H1 (cell line): ENCODE data around the gene SLC7A9. TPM values are rescaled to one million over a fixed set of nuclear protein-coding genes. Genes with fewer than 3 reads are reported as not detected.

Source experiments
- CTCF ChIA-PET: fragments of 300-600 bp; sonication (Branson Sonifier 250); formaldehyde crosslinking; loops from one replicate; lab custom pipeline; 2021; ENCODE audit not compliant: partially characterized antibody; lab: Charles Lee
- POLR2A ChIA-PET: fragments of 300-600 bp; sonication (Branson Sonifier 250); formaldehyde crosslinking; loops from one replicate; lab custom pipeline; 2021; ENCODE audit warnings: inconsistent platforms; ENCODE audit not compliant: partially characterized antibody; lab: Charles Lee
- DNase-seq, 2 experiments: peaks; one replicate each; pipeline versions ENCODE4 v3.0.0 to v3.0.0-alpha.2; 2010 to 2022; ENCODE audit warnings: low spot score in 2 of 2, low read depth in 1 of 2, mixed read lengths in 1 of 2
- FAIRE-seq: peaks from 2 replicates; lab custom pipeline; 2011; peaks lifted over from hg19 to GRCh38; lab: Jason Lieb, UNC
- H2AFZ ChIP-seq: 2 replicates; pipeline ENCODE4 v1.8.1; 2012; ENCODE audit warnings: low read length, inconsistent platforms
- H2AK5ac ChIP-seq: 2 replicates; pipeline ENCODE4 v1.6.1; 2013; ENCODE audit warnings: low read depth, low read length
- H2BK120ac ChIP-seq: replicated peaks from 2 replicates; pipeline ENCODE3; 2013; ENCODE audit warnings: low read depth, low read length, inconsistent platforms
- H2BK12ac ChIP-seq: 2 replicates; pipeline ENCODE4 v1.6.1; 2013; ENCODE audit warnings: low read depth, low read length
- H2BK15ac ChIP-seq: 2 replicates; pipeline ENCODE4 v1.6.1; 2013; ENCODE audit warnings: low read length
- H2BK20ac ChIP-seq: 2 replicates; pipeline ENCODE4 v1.6.1; 2013; ENCODE audit warnings: low read length
- H2BK5ac ChIP-seq: 2 replicates; pipeline ENCODE4 v1.6.1; 2013; ENCODE audit warnings: low read depth, low read length
- H3K14ac ChIP-seq: 2 replicates; pipeline ENCODE4 v1.6.1; 2013; ENCODE audit warnings: inconsistent platforms; ENCODE audit not compliant: insufficient read length
- H3K18ac ChIP-seq: 2 replicates; pipeline ENCODE4 v1.6.1; 2013; ENCODE audit warnings: low read length; ENCODE audit errors: extremely low read depth
- H3K23ac ChIP-seq: 2 replicates; pipeline ENCODE4 v1.6.1; 2013; ENCODE audit warnings: inconsistent platforms; ENCODE audit not compliant: insufficient read length
- H3K23me2 ChIP-seq: 2 replicates; pipeline ENCODE4 v1.6.1; 2013; ENCODE audit warnings: low read depth, low read length
- H3K27ac ChIP-seq: 2 replicates; pipeline ENCODE4 v1.6.1; 2011; ENCODE audit warnings: low read depth, low read length, inconsistent platforms
- H3K27me3 ChIP-seq, 4 experiments: replicated peaks in 1 of 4; 1 replicate in 1 of 4; 2 replicates in 3 of 4; pipeline versions ENCODE4 v1.6.1 to v1.8.1; 2011 to 2013; ENCODE audit warnings: low read length in 3 of 4, mild to moderate bottlenecking in 3 of 4, inconsistent platforms in 2 of 4, mixed read lengths in 2 of 4, moderate library complexity in 1 of 4; ENCODE audit not compliant: control insufficient read depth in 3 of 4, insufficient read depth in 3 of 4; ENCODE audit errors: extremely low read depth in 1 of 4
- H3K36me3 ChIP-seq, 4 experiments: 2 replicates each; pipeline versions ENCODE4 v1.6.1 to v1.8.1; 2011 to 2013; ENCODE audit warnings: mild to moderate bottlenecking in 4 of 4, low read length in 3 of 4, moderate library complexity in 2 of 4, control low read depth in 1 of 4, inconsistent platforms in 1 of 4; ENCODE audit not compliant: insufficient read depth in 4 of 4, control insufficient read depth in 2 of 4
- H3K4ac ChIP-seq: replicated peaks from 2 replicates; pipeline ENCODE3; 2013; ENCODE audit warnings: low read length, low read depth, mixed read lengths, inconsistent platforms; ENCODE audit not compliant: insufficient read length
- H3K4me1 ChIP-seq, 4 experiments: replicated peaks in 1 of 4; 1 replicate in 1 of 4; 2 replicates in 3 of 4; pipeline versions ENCODE4 v1.6.1 to v1.8.1; 2011 to 2013; ENCODE audit warnings: low read length in 3 of 4, inconsistent platforms in 2 of 4, mixed read lengths in 1 of 4; ENCODE audit not compliant: insufficient read depth in 4 of 4, control insufficient read depth in 3 of 4
- H3K4me2 ChIP-seq, 2 experiments: 2 replicates each; pipeline versions ENCODE4 v1.6.1 to v1.8.1; 2011 to 2013; ENCODE audit warnings: low read depth in 2 of 2, low read length in 2 of 2, control low read depth in 1 of 2, inconsistent platforms in 1 of 2, mild to moderate bottlenecking in 1 of 2; ENCODE audit not compliant: insufficient read depth in 1 of 2
- H3K4me3 ChIP-seq, 4 experiments: fragments of 200-600, 300-600 bp in 1 of 4; sonication (generic), shearing (Covaris generic), sonication (Bioruptor Twin) in 1 of 4; 2 replicates each; pipeline versions ENCODE4 v1.5.1 to v1.8.1; 2011 to 2016; ENCODE audit warnings: low read length in 4 of 4, low read depth in 3 of 4, control low read depth in 2 of 4, inconsistent platforms in 2 of 4, mild to moderate bottlenecking in 2 of 4, mixed read lengths in 1 of 4, moderate library complexity in 1 of 4; ENCODE audit not compliant: insufficient read depth in 2 of 4; ENCODE audit errors: extremely low read depth in 1 of 4
- H3K56ac ChIP-seq: replicated peaks from 2 replicates; pipeline ENCODE3; 2013; ENCODE audit warnings: low read depth, mild to moderate bottlenecking, mixed read lengths, low read length, inconsistent platforms; ENCODE audit not compliant: insufficient read length
- H3K79me1 ChIP-seq: 2 replicates; pipeline ENCODE4 v1.6.1; 2013; ENCODE audit warnings: low read depth, low read length, control low read depth
- H3K79me2 ChIP-seq, 2 experiments: 2 replicates each; pipeline versions ENCODE4 v1.6.1 to v1.8.1; 2012 to 2013; ENCODE audit warnings: low read length in 2 of 2, mild to moderate bottlenecking in 2 of 2, inconsistent platforms in 1 of 2; ENCODE audit not compliant: insufficient read depth in 2 of 2, control insufficient read depth in 1 of 2
- H3K9ac ChIP-seq, 4 experiments: replicated peaks in 1 of 4; 1 replicate in 1 of 4; 2 replicates in 3 of 4; pipeline versions ENCODE4 v1.6.1 to v1.8.1; 2011 to 2013; ENCODE audit warnings: low read depth in 3 of 4, low read length in 3 of 4, control low read depth in 2 of 4, mild to moderate bottlenecking in 2 of 4, moderate library complexity in 2 of 4, inconsistent platforms in 1 of 4; ENCODE audit errors: extremely low read depth in 1 of 4
- H3K9me3 ChIP-seq, 2 experiments: 2 replicates each; pipeline versions ENCODE4 v1.6.1 to v1.8.1; 2012 to 2013; ENCODE audit warnings: mild to moderate bottlenecking in 2 of 2, moderate library complexity in 2 of 2, control low read depth in 1 of 2, inconsistent platforms in 1 of 2, low read depth in 1 of 2, low read length in 1 of 2, mixed read lengths in 1 of 2; ENCODE audit not compliant: insufficient read depth in 2 of 2
- H4K20me1 ChIP-seq, 2 experiments: replicated peaks in 1 of 2; 2 replicates each; pipeline versions ENCODE3 to v1.8.1; 2011 to 2013; ENCODE audit warnings: inconsistent platforms in 2 of 2, low read length in 2 of 2, mild to moderate bottlenecking in 1 of 2; ENCODE audit not compliant: insufficient read depth in 2 of 2, control insufficient read depth in 1 of 2
- H4K5ac ChIP-seq: 2 replicates; pipeline ENCODE4 v1.6.1; 2013; ENCODE audit warnings: low read length, low read depth, mixed read lengths, inconsistent platforms; ENCODE audit not compliant: insufficient read length
- H4K8ac ChIP-seq: 2 replicates; pipeline ENCODE4 v1.8.0; 2013; ENCODE audit warnings: mild to moderate bottlenecking, moderate library complexity, low read length, inconsistent platforms; ENCODE audit not compliant: insufficient read depth; ENCODE audit errors: extremely low read depth
- H4K91ac ChIP-seq: replicated peaks from 2 replicates; pipeline ENCODE3; 2013; ENCODE audit warnings: low read length, mixed read lengths, inconsistent platforms; ENCODE audit not compliant: insufficient read length
- CBX5 ChIP-seq: fragments of 300-800, 300-1000 bp; sonication (generic); IDR thresholded peaks from 2 replicates; pipeline ENCODE4 v1.7.1; 2016; ENCODE audit warnings: antibody characterized with exemption, low read length, low read depth
- JUND ChIP-seq: IDR thresholded peaks from 2 replicates; pipeline ENCODE4 v1.6.1; 2011; ENCODE audit warnings: mild to moderate bottlenecking, improper control_type of control experiment, low read length
- POLR2A ChIP-seq, 2 experiments: IDR thresholded peaks; 1 replicate in 1 of 2; 2 replicates in 1 of 2; pipeline ENCODE4 v1.6.1; 2011; ENCODE audit warnings: low read depth in 2 of 2, low read length in 2 of 2, mild to moderate bottlenecking in 2 of 2; ENCODE audit errors: control extremely low read depth in 1 of 2
- TAF7 ChIP-seq: optimal IDR thresholded peaks from 2 replicates; pipeline ENCODE3; 2011; ENCODE audit warnings: low read depth, mild to moderate bottlenecking, inconsistent platforms, low read length, moderate library complexity, borderline replicate concordance
- WGBS, 2 experiments: shearing (Covaris generic) in 1 of 2; methylation state at CpG; one replicate each; pipeline versions ENCODE4 v1.1.6 to v1.1.7; 2013 to 2015; ENCODE audit warnings: low lambda C conversion rate in 2 of 2, mixed read lengths in 2 of 2, inconsistent platforms in 1 of 2, low coverage in 1 of 2, missing lambda C conversion rate in 1 of 2; ENCODE audit not compliant: insufficient replicate concordance in 2 of 2, insufficient coverage in 1 of 2, insufficient read length in 1 of 2; ENCODE audit errors: extremely low coverage in 1 of 2, missing lambda C conversion rate in 1 of 2; 5-methylcytosine and 5-hydroxymethylcytosine counted together
- polyA plus RNA-seq, 7 experiments: library from polyadenylated mRNA; depleted of rRNA in 3 of 7; stranded (reverse) in 5 of 7; unstranded in 2 of 7; fragments of >200 nt in 5 of 7; fragments of 200-250 nt in 2 of 7; gene quantifications; 1 replicate in 5 of 7; 2 replicates in 1 of 7; 4 replicates in 1 of 7; pipeline versions ENCODE4 v1.2.1 to v1.2.3, GENCODE V29; 2011 to 2013; ENCODE audit warnings: missing spikeins in 2 of 7, mixed read lengths in 2 of 7
- total RNA-seq: library from RNA; stranded (reverse); fragmentation: NEBNext Ultra II Directional; extraction: Animal tissue kit (Norgen Biotek cat#: 25700); gene quantifications from 2 replicates; pipeline ENCODE4 v1.2.1, GENCODE V29; 2021

The SLC7A9 gene
- total and polyA plus RNA-seq, 2 of the 8 experiments (the other 6 are each of a cell fraction or from before 2014, with no cell fraction given) = 0.15 TPM; not detected in 1

DNA sequence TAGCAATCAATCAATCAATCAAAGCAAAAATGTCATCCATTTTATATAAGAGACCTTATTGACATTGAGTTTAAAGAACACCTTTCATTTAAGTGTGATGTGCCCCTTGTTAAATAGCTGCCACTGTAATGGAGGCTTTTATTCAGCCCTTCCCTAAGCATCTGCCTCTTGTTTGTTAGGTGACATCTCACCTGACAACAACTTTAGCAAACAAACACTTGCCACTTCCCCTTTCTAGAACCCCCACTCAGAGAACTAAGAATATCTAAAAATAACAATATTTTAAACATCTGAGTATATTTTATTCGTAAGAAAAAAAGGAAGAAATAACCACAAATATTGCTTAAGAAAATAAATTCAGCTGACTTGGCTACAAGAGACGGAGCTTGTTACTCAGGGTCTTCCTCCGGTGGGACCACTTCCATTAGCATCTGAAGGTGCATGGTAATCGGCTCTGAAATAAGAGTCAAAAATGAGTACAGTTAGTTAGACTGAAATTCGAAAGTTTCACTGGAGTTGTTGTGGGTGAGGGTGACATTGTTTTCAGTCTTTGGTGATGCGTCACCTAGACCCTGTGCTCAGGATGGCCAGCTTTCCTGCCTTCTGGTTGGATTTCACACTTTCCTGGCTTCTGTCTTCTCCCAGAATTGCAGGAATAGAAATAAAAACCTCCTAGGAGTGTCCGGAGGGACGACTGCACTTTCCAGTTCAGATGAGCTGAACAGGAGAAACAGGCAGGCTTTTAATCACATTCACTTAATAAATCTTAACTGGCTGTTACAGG, 39.1 kb downstream of the SLC7A9 start:
- H3K14ac ChIP-seq = no peak overlapping the region
- no peak for FAIRE-seq
- H3K23me2 ChIP-seq = no peaks in the 10 kb centered on the region
- CTCF ChIA-PET = interaction anchor here (0.6 to 1.4 kb wide), 3 partner anchors 10 to 140 kb away, joined by 3 to 4 read pairs (median 4); no protein-coding TSS in a partner anchor
- no peak overlapping the region for H2BK5ac ChIP-seq
- H4K8ac ChIP-seq = no peak overlapping the region
- H3K79me1 ChIP-seq = no peaks in the 10 kb centered on the region
- no peak overlapping the region for H2BK12ac ChIP-seq
- no peak overlapping the region for H2AK5ac ChIP-seq
- H2AFZ ChIP-seq = no peak overlapping the region
- no peak overlapping the region for H4K5ac ChIP-seq
- POLR2A ChIA-PET = no interaction called here
- H4K20me1 ChIP-seq = no peaks in the 10 kb centered on the region
- peaks cover 0 to 9% (median 4%) of the 10 kb centered on the region in 4 experiments; a peak in 5 of 7 replicates for H3K4me1 ChIP-seq
- H3K9ac ChIP-seq = no peak overlapping the region
- no peak overlapping the region for H3K4me2 ChIP-seq
- no peak overlapping the region for H3K23ac ChIP-seq
- no peak overlapping the region for H3K27ac ChIP-seq
- H3K18ac ChIP-seq = no peak overlapping the region
- no peak overlapping the region for H3K56ac ChIP-seq
- no peaks in the 10 kb centered on the region for H3K9me3 ChIP-seq
- no peaks in the 10 kb centered on the region for H3K36me3 ChIP-seq
- peak overlapping the region; percentile 59 for H3K4ac ChIP-seq
- H2BK120ac ChIP-seq = no peak overlapping the region
- WGBS, 2 experiments = 87% methylated on average over 8 of the region's 8 CpGs; no CpG with 5 or more reads in 1 of the 2 experiments
- no peak overlapping the region for H2BK20ac ChIP-seq
- no peaks in the 10 kb centered on the region for H3K27me3 ChIP-seq
- H3K79me2 ChIP-seq = no peaks in the 10 kb centered on the region
- H2BK15ac ChIP-seq = no peak overlapping the region
- no peak for DNase-seq
- H3K4me3 ChIP-seq = no peak overlapping the region
- H4K91ac ChIP-seq = no peak overlapping the region
- TF ChIP-seq JUND (no peak), TAF7 (no peak), POLR2A (IDR thresholded peaks at IDR 0.05; ENCODE audit: control extremely low read depth in 1 of 2, low read depth in 2 of 2, low read length in 2 of 2) (no peak), CBX5 (no peak)
